Prostate gland (tissue), 2 donors: Measurements from ENCODE around the gene LYZL6.

Experiments
- POLR2AphosphoS5 ChIP-seq: sonication (generic); formaldehyde crosslinking; IDR thresholded peaks from one replicate; pipeline ENCODE4 v1.6.1; 2017; ENCODE audit warnings: antibody characterized with exemption
- TF ChIP-seq, protein P1 (sequence below), 4 experiments: fragments of 200-600 bp in 2 of 4; fragments of 450-650 bp in 2 of 4; sonication (generic) in 2 of 4; IDR thresholded peaks; 1 replicate in 3 of 4; 2 replicates in 1 of 4; pipeline ENCODE4 v1.5.1; 2016 to 2019; ENCODE audit warnings: antibody characterized with exemption in 4 of 4, mild to moderate bottlenecking in 2 of 4, moderate library complexity in 2 of 4

DNA sequence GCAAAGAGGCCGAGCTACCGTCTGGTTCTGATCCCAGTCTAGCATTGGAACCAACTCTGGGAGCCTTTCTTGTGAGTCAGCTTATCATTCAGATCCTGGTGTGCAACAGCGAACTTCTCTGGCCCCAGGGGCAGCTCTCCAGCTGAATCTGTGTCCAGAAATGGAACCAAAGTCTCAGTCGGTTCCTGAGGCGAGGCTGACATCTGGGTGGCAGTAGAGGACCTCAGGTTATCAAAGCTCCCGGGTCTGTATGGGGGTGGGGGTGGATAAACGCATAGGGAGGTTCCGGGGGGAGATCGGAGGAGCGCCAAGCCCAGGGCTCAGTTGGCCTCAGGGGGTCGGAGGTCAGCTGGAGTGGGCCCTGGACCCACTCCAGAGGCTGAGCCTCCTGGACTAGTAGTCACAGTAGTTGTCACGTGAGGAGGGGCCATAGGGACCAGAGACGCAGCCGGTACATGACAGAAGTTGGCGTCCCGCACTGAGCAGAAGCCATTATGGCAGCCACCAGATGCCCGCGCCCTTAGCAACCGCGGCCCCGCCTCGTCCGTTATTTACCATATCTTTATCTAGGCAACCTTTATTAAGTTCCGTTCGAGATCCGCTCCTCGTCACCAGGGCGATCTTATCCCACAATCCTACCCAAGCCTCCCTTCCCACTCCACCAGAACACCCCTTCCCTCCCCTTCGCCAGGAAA, 25.8 kb downstream of the LYZL6 start:
- TF ChIP-seq, protein P1, sequence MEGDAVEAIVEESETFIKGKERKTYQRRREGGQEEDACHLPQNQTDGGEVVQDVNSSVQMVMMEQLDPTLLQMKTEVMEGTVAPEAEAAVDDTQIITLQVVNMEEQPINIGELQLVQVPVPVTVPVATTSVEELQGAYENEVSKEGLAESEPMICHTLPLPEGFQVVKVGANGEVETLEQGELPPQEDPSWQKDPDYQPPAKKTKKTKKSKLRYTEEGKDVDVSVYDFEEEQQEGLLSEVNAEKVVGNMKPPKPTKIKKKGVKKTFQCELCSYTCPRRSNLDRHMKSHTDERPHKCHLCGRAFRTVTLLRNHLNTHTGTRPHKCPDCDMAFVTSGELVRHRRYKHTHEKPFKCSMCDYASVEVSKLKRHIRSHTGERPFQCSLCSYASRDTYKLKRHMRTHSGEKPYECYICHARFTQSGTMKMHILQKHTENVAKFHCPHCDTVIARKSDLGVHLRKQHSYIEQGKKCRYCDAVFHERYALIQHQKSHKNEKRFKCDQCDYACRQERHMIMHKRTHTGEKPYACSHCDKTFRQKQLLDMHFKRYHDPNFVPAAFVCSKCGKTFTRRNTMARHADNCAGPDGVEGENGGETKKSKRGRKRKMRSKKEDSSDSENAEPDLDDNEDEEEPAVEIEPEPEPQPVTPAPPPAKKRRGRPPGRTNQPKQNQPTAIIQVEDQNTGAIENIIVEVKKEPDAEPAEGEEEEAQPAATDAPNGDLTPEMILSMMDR (IDR thresholded peaks at IDR 0.05): no peak
- no peak for TF ChIP-seq POLR2AphosphoS5
